SK-N-SH treated with all-trans-retinoic acid at 6 μM for 48 hours (cell line): Measurements from ENCODE around the gene TSSK1B.

ENCODE experiments used
- ATAC-seq: fragments of 200-7000 bp; cut with Tn5 transposase; 3 replicates; pipeline ENCODE4 v1.9.1; 2020; ENCODE audit warnings: mild to moderate bottlenecking, moderate library complexity
- ARNTL ChIP-seq: fragments of 450-650 bp; formaldehyde crosslinking; IDR thresholded peaks from 2 replicates; pipeline ENCODE4 v1.5.0; 2020; ENCODE audit warnings: low read depth, mild to moderate bottlenecking, moderate library complexity, borderline replicate concordance
- BACH2 ChIP-seq: fragments of 250-450 bp; sonication (Bioruptor Pico); IDR thresholded peaks from 2 replicates; pipeline ENCODE4 v1.9.0; 2021; ENCODE audit warnings: mild to moderate bottlenecking, borderline replicate concordance
- CSDC2 ChIP-seq: fragments of 250-450 bp; sonication (Bioruptor Pico); IDR thresholded peaks from 2 replicates; pipeline ENCODE4 v1.5.0; 2020; ENCODE audit warnings: mild to moderate bottlenecking, moderate library complexity
- CSRNP3 ChIP-seq: fragments of 250-450 bp; sonication (Bioruptor Pico); IDR thresholded peaks from 2 replicates; pipeline ENCODE4 v1.5.1; 2021; ENCODE audit warnings: mild to moderate bottlenecking, moderate library complexity
- ESRRG ChIP-seq: fragments of 250-450 bp; sonication (Bioruptor Pico); IDR thresholded peaks from 2 replicates; pipeline ENCODE4 v1.6.1; 2021; ENCODE audit warnings: mild to moderate bottlenecking
- GLIS3 ChIP-seq: fragments of 250-450 bp; sonication (Bioruptor Pico); IDR thresholded peaks from 2 replicates; pipeline ENCODE4 v1.5.0; 2020; ENCODE audit warnings: mild to moderate bottlenecking, moderate library complexity
- ISL1 ChIP-seq: fragments of 250-450 bp; sonication (Bioruptor Pico); IDR thresholded peaks from 2 replicates; pipeline ENCODE4 v2.1.2; 2022; ENCODE audit warnings: mild to moderate bottlenecking, moderate library complexity
- OSR1 ChIP-seq: fragments of 250-450 bp; sonication (Bioruptor Pico); IDR thresholded peaks from 2 replicates; pipeline ENCODE4 v1.8.0; 2022; ENCODE audit warnings: moderate library complexity, mild to moderate bottlenecking, inconsistent platforms
- POU6F1 ChIP-seq: fragments of 250-450 bp; sonication (Bioruptor Pico); IDR thresholded peaks from 2 replicates; pipeline ENCODE4 v1.8.0; 2021; ENCODE audit warnings: low read depth, mild to moderate bottlenecking, moderate library complexity, borderline replicate concordance
- PPARA ChIP-seq: fragments of 250-450 bp; sonication (Bioruptor Pico); IDR thresholded peaks from 2 replicates; pipeline ENCODE4 v1.5.0; 2020; ENCODE audit warnings: mild to moderate bottlenecking, borderline replicate concordance
- RARB ChIP-seq: fragments of 250-450 bp; sonication (Bioruptor Pico); IDR thresholded peaks from 2 replicates; pipeline ENCODE4 v1.8.0; 2021; ENCODE audit warnings: mild to moderate bottlenecking, moderate library complexity
- SNAI2 ChIP-seq: fragments of 250-450 bp; sonication (Bioruptor Pico); IDR thresholded peaks from 2 replicates; pipeline ENCODE4 v1.5.0; 2020; ENCODE audit warnings: mild to moderate bottlenecking, moderate library complexity
- TCF4 ChIP-seq: fragments of 250-450 bp; sonication (Bioruptor Pico); IDR thresholded peaks from 2 replicates; pipeline ENCODE4 v1.8.0; 2021; ENCODE audit warnings: mild to moderate bottlenecking, moderate library complexity, borderline replicate concordance
- TOX ChIP-seq: fragments of 250-450 bp; sonication (Bioruptor Pico); IDR thresholded peaks from 2 replicates; pipeline ENCODE4 v1.8.0; 2021; ENCODE audit warnings: mild to moderate bottlenecking, moderate library complexity, borderline replicate concordance
- ZC3H10 ChIP-seq: fragments of 250-450 bp; sonication (Bioruptor Pico); IDR thresholded peaks from 2 replicates; pipeline ENCODE4 v1.5.1; 2021; ENCODE audit warnings: mild to moderate bottlenecking, moderate library complexity
- ZFP3 ChIP-seq: fragments of 250-450 bp; sonication (Bioruptor Pico); IDR thresholded peaks from 2 replicates; pipeline ENCODE4 v1.5.0; 2020; ENCODE audit warnings: mild to moderate bottlenecking, moderate library complexity
- ZFP30 ChIP-seq: fragments of 450-650 bp; formaldehyde crosslinking; IDR thresholded peaks from 2 replicates; pipeline ENCODE4 v1.5.0; 2022; ENCODE audit warnings: mild to moderate bottlenecking, moderate library complexity
- ZNF565 ChIP-seq: fragments of 450-650 bp; formaldehyde crosslinking; conservative IDR thresholded peaks from 2 replicates; pipeline ENCODE4 v1.5.0; 2020; ENCODE audit warnings: low read depth, mild to moderate bottlenecking, moderate library complexity
- ZNF70 ChIP-seq: fragments of 450-650 bp; formaldehyde crosslinking; IDR thresholded peaks from 2 replicates; pipeline ENCODE4 v1.5.0; 2020; ENCODE audit warnings: mild to moderate bottlenecking, moderate library complexity
- ZNF8 ChIP-seq: fragments of 450-650 bp; formaldehyde crosslinking; IDR thresholded peaks from 2 replicates; pipeline ENCODE4 v1.5.0; 2020; ENCODE audit warnings: mild to moderate bottlenecking, moderate library complexity
- TF ChIP-seq, protein P1 (sequence below): fragments of 250-450 bp; sonication (Bioruptor Pico); IDR thresholded peaks from 2 replicates; pipeline ENCODE4 v1.5.0; 2020; ENCODE audit warnings: mild to moderate bottlenecking, moderate library complexity
- TF ChIP-seq, protein P2 (sequence below): fragments of 250-450 bp; sonication (Bioruptor Pico); IDR thresholded peaks from 2 replicates; pipeline ENCODE4 v1.5.1; 2020; ENCODE audit warnings: low read depth, mild to moderate bottlenecking, moderate library complexity

Gene TSSK1B

DNA sequence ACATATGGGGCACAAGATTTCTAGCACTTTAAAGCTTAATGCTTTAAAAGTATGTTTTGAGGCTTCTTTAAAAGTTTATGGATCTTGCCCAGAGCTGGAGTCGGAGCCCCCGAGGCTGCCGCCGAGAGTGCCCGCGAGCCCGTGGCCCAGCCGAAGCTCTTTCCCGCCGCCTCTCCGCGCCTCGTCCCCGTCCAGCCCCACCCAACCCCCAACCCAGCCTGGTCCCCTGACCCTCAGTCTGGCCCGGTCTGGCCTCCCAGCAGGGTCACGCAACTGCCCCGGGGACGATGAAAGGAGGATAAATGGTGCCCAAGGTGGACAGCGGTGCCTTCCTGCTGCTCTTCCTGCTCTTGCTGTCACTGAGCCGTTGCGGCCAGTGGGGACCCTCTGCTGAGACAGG is 1.7 kb downstream of the TSSK1B start:
- ATAC-seq = no peak
- no peak for TF ChIP-seq BACH2
- TF ChIP-seq ZFP30 (CRISPR knock-in tag) = no peak
- no peak for TF ChIP-seq TCF4 (CRISPR knock-in tag)
- TF ChIP-seq, protein P1, sequence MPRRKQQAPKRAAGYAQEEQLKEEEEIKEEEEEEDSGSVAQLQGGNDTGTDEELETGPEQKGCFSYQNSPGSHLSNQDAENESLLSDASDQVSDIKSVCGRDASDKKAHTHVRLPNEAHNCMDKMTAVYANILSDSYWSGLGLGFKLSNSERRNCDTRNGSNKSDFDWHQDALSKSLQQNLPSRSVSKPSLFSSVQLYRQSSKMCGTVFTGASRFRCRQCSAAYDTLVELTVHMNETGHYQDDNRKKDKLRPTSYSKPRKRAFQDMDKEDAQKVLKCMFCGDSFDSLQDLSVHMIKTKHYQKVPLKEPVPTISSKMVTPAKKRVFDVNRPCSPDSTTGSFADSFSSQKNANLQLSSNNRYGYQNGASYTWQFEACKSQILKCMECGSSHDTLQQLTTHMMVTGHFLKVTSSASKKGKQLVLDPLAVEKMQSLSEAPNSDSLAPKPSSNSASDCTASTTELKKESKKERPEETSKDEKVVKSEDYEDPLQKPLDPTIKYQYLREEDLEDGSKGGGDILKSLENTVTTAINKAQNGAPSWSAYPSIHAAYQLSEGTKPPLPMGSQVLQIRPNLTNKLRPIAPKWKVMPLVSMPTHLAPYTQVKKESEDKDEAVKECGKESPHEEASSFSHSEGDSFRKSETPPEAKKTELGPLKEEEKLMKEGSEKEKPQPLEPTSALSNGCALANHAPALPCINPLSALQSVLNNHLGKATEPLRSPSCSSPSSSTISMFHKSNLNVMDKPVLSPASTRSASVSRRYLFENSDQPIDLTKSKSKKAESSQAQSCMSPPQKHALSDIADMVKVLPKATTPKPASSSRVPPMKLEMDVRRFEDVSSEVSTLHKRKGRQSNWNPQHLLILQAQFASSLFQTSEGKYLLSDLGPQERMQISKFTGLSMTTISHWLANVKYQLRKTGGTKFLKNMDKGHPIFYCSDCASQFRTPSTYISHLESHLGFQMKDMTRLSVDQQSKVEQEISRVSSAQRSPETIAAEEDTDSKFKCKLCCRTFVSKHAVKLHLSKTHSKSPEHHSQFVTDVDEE (CRISPR knock-in tag) = no peak
- TF ChIP-seq GLIS3 = no peak
- no peak for TF ChIP-seq POU6F1 (CRISPR knock-in tag)
- no peak for TF ChIP-seq PPARA (CRISPR knock-in tag)
- TF ChIP-seq SNAI2 (CRISPR knock-in tag) = no peak
- no peak for TF ChIP-seq CSRNP3
- no peak for TF ChIP-seq ISL1 (CRISPR knock-in tag)
- TF ChIP-seq ZNF70 (CRISPR knock-in tag) = no peak
- no peak for TF ChIP-seq RARB (CRISPR knock-in tag)
- TF ChIP-seq, protein P2, sequence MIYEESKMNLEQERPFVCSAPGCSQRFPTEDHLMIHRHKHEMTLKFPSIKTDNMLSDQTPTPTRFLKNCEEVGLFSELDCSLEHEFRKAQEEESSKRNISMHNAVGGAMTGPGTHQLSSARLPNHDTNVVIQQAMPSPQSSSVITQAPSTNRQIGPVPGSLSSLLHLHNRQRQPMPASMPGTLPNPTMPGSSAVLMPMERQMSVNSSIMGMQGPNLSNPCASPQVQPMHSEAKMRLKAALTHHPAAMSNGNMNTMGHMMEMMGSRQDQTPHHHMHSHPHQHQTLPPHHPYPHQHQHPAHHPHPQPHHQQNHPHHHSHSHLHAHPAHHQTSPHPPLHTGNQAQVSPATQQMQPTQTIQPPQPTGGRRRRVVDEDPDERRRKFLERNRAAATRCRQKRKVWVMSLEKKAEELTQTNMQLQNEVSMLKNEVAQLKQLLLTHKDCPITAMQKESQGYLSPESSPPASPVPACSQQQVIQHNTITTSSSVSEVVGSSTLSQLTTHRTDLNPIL = no peak
- no peak for TF ChIP-seq ARNTL (CRISPR knock-in tag)
- no peak for TF ChIP-seq ESRRG (CRISPR knock-in tag)
- TF ChIP-seq ZNF565 = no peak
- TF ChIP-seq, all 23 proteins: peak for 0

DNA sequence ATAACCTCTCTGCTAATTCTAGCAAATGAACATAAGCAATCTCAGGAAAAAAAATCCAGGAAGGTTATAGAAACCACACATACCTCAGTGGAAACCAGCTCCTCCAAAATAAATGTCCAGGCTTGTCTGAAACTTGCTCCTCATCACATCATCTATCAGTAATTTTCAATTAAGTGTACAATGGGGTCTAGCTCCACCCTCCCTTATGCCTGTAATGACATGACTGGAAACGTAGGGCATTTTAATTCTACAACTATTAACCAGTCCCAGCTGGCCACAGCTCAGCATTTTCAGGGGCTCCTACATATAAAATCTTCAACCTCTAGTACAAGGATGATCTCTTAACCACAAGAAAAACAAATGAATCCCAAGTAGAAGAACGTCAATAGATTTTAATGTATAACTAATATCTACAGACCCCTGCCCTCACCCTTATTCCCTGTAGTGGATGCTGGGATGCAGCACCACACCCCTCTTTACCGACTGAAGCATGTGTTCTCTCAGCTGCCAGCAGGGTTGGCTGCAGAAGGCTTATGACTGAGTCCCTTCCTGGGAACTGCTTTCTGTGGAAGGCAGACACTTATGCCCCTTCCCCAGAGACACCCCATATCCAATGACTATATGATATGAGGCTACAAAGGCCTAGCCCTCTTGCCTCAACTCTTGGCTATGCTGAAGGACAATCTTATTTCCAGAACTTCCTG is 6.8 kb downstream of the TSSK1B start:
- TF ChIP-seq BACH2 (no peak), POU6F1 (CRISPR knock-in tag) (no peak), SNAI2 (CRISPR knock-in tag) (no peak), CSDC2 (no peak), ZFP3 (no peak), ZC3H10 (CRISPR knock-in tag) (no peak)
- no peak for ATAC-seq

DNA sequence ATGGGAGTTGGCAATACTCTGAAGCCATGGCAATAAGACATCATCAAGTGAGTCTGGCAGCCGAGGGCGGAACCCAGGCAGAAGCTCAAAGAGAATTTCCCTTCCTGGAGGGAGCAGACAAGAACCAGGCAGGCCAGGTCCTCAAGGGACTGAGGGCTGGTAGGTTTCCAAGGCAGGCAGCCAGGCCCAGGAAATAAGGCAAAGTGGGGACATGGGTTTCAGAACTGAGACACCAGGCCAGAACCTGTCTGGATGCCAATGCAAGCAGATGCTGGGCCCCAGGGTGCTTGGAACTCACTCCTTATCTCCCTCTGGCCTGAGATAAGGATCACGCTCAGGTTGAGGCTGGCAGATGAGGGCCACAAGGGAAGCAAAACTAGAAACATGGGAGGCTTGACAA is 8.9 kb downstream of the TSSK1B start:
- ATAC-seq = no peak
- TF ChIP-seq POU6F1 (CRISPR knock-in tag) (no peak), ZFP30 (CRISPR knock-in tag) (no peak), ESRRG (CRISPR knock-in tag) (no peak), ZFP3 (no peak), ZC3H10 (CRISPR knock-in tag) (no peak), OSR1 (CRISPR knock-in tag) (no peak), TOX (CRISPR knock-in tag) (no peak), SNAI2 (CRISPR knock-in tag) (no peak), ZNF70 (CRISPR knock-in tag) (no peak), ARNTL (CRISPR knock-in tag) (no peak), ZNF8 (no peak)
- TF ChIP-seq, protein P2 = no peak
- TF ChIP-seq, protein P1 (CRISPR knock-in tag) = no peak
